Activated B cell treated with CpG ODN at 0.5 μM for 24 hours (primary cell): Measurements from ENCODE around the gene CTNNA2. TPM values are rescaled to one million over a fixed set of nuclear protein-coding genes. Genes with fewer than 3 reads are reported as not detected.

Experiments
- ATAC-seq: fragments of 200-7000 bp; cut with Tn5 transposase; one replicate; pipeline ENCODE4 v1.10.0; 2021; ENCODE audit warnings: low read depth, mild to moderate bottlenecking, moderate library complexity
- CTCF ChIA-PET: fragments of 350-600 bp; sonication (Branson Sonifier 250); formaldehyde crosslinking; loops from one replicate; lab custom pipeline; 2021; ENCODE audit warnings: antibody characterized with exemption; lab: Charles Lee
- POLR2A ChIA-PET: fragments of 350-600 bp; sonication (Branson Sonifier 250); formaldehyde crosslinking; loops from one replicate; lab custom pipeline; 2021; ENCODE audit warnings: antibody characterized with exemption; lab: Charles Lee
- DNase-seq: peaks from one replicate; pipeline ENCODE4 v3.0.0; 2022
- H3K27ac Mint-ChIP-seq: one replicate; pipeline ENCODE4 v1.8.0; 2020; ENCODE audit warnings: mixed read lengths
- H3K27me3 Mint-ChIP-seq: one replicate; pipeline ENCODE4 v1.8.0; 2021; ENCODE audit warnings: mixed read lengths
- H3K36me3 Mint-ChIP-seq: one replicate; pipeline ENCODE4 v1.8.0; 2021; ENCODE audit warnings: low read depth, mixed read lengths
- H3K4me1 Mint-ChIP-seq: one replicate; pipeline ENCODE4 v1.8.0; 2021; ENCODE audit warnings: mixed read lengths
- H3K4me3 Mint-ChIP-seq: one replicate; pipeline ENCODE4 v1.8.0; 2020; ENCODE audit warnings: mild to moderate bottlenecking, mixed read lengths
- H3K9me3 Mint-ChIP-seq: one replicate; pipeline ENCODE4 v1.8.0; 2020; ENCODE audit warnings: mixed read lengths
- intact Hi-C: fragments of 100-400 bp; cut with micrococcal nuclease; formaldehyde crosslinking; loops from one replicate; pipeline ENCODE4 v1.15.1; 2024
- total RNA-seq: library from RNA; stranded (reverse); gene quantifications from 2 replicates; pipeline ENCODE4 v1.2.3, GENCODE V29; 2022
- TF ChIP-seq, protein P1 (sequence below): fragments of 200-600 bp; IDR thresholded peaks from one replicate; pipeline ENCODE4 v1.8.0; 2022; ENCODE audit warnings: antibody characterized with exemption, mild to moderate bottlenecking

Gene CTNNA2
- total RNA-seq, 1 donor from 2014 or later, result not detected

- TF ChIP-seq, protein P1, sequence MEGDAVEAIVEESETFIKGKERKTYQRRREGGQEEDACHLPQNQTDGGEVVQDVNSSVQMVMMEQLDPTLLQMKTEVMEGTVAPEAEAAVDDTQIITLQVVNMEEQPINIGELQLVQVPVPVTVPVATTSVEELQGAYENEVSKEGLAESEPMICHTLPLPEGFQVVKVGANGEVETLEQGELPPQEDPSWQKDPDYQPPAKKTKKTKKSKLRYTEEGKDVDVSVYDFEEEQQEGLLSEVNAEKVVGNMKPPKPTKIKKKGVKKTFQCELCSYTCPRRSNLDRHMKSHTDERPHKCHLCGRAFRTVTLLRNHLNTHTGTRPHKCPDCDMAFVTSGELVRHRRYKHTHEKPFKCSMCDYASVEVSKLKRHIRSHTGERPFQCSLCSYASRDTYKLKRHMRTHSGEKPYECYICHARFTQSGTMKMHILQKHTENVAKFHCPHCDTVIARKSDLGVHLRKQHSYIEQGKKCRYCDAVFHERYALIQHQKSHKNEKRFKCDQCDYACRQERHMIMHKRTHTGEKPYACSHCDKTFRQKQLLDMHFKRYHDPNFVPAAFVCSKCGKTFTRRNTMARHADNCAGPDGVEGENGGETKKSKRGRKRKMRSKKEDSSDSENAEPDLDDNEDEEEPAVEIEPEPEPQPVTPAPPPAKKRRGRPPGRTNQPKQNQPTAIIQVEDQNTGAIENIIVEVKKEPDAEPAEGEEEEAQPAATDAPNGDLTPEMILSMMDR, result no peak
- ATAC-seq (no peak), DNase-seq (no peak)
- H3K4me1 Mint-ChIP-seq, result no peaks in the 10 kb centered on the region
- no peaks in the 10 kb centered on the region for H3K36me3 Mint-ChIP-seq
- no peak overlapping the region for H3K4me3 Mint-ChIP-seq
- intact Hi-C loops, result no loop called here
- ChIA-PET CTCF (no interaction called here), POLR2A (no interaction called here)
- no peak overlapping the region for H3K27ac Mint-ChIP-seq
- H3K27me3 Mint-ChIP-seq, result no peaks in the 10 kb centered on the region
- H3K9me3 Mint-ChIP-seq, result peaks cover 6% of the 10 kb centered on the region
These were observed 960.2 kb downstream of the CTNNA2 start for GRCh38 chr2:80473069-80473468.

GRCh38 chr2:80473796-80474195 is 960.9 kb downstream of the CTNNA2 start:
- Mint-ChIP-seq H3K27ac (no peak overlapping the region), H3K36me3 (no peaks in the 10 kb centered on the region), H3K4me1 (no peaks in the 10 kb centered on the region), H3K9me3 (peaks cover 6% of the 10 kb centered on the region), H3K4me3 (no peak overlapping the region), H3K27me3 (no peaks in the 10 kb centered on the region)
- ChIA-PET POLR2A (no interaction called here), CTCF (no interaction called here)
- intact Hi-C loops, result no loop called here
- TF ChIP-seq, protein P1, result no peak
- ATAC-seq, result no peak
- DNase-seq, result no peak

DNA sequence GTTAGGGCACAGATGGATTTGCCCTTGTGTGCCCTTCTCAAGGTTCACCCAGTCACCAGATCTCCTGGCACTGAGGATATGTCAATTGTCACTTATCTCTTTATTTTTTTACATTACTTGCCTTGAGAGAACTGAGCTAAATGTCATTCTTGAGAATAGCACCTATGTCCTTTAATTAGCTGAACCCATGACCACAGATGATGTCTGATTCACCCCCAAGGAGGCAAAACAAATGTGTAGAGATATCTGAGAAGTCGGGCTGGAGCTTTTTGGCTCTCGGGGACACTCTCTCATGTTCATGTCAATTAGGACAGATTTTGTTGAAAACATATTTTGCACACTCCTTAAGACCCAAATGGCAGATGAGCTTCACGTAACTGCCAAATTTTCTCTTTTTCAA is 963.1 kb downstream of the CTNNA2 start:
- no peak overlapping the region for H3K4me3 Mint-ChIP-seq
- TF ChIP-seq, protein P1, result no peak
- H3K36me3 Mint-ChIP-seq, result no peaks in the 10 kb centered on the region
- POLR2A ChIA-PET, result no interaction called here
- no peaks in the 10 kb centered on the region for H3K27me3 Mint-ChIP-seq
- DNase-seq (no peak), ATAC-seq (no peak)
- intact Hi-C loops, result no loop called here
- H3K9me3 Mint-ChIP-seq, result peaks cover 4% of the 10 kb centered on the region
- no peaks in the 10 kb centered on the region for H3K4me1 Mint-ChIP-seq
- CTCF ChIA-PET, result no interaction called here
- no peak overlapping the region for H3K27ac Mint-ChIP-seq

GRCh38 chr2:80476535-80477117 is 963.8 kb downstream of the CTNNA2 start:
- H3K9me3 Mint-ChIP-seq, result peaks cover 8% of the 10 kb centered on the region
- TF ChIP-seq, protein P1, result no peak
- H3K27ac Mint-ChIP-seq, result no peak overlapping the region
- no peak overlapping the region for H3K4me3 Mint-ChIP-seq
- DNase-seq (no peak), ATAC-seq (no peak)
- no peaks in the 10 kb centered on the region for H3K27me3 Mint-ChIP-seq
- ChIA-PET POLR2A (no interaction called here), CTCF (no interaction called here)
- intact Hi-C loops, result no loop called here
- H3K4me1 Mint-ChIP-seq, result no peaks in the 10 kb centered on the region
- H3K36me3 Mint-ChIP-seq, result no peaks in the 10 kb centered on the region

GRCh38 chr2:80482276-80482675 is 969.4 kb downstream of the CTNNA2 start:
- Mint-ChIP-seq H3K27ac (no peak overlapping the region), H3K36me3 (no peaks in the 10 kb centered on the region), H3K4me1 (no peaks in the 10 kb centered on the region), H3K4me3 (no peak overlapping the region), H3K9me3 (peaks cover 4% of the 10 kb centered on the region), H3K27me3 (no peaks in the 10 kb centered on the region)
- intact Hi-C loops, result no loop called here
- CTCF ChIA-PET, result no interaction called here
- TF ChIP-seq, protein P1, result no peak
- POLR2A ChIA-PET, result no interaction called here
- DNase-seq, result no peak
- ATAC-seq, result no peak
